Fibroblast of mammary gland (primary cell): ENCODE measurements around the gene SLFN11.

Source experiments
- DNase-seq: peaks from one replicate; pipeline ENCODE4 v3.0.0-alpha.2; 2010; ENCODE audit warnings: low read depth
- H3K4me3 ChIP-seq: 2 replicates; pipeline ENCODE4 v1.5.1; 2011; ENCODE audit warnings: low read depth, mild to moderate bottlenecking, low read length, moderate library complexity; ENCODE audit not compliant: control insufficient read depth
- CTCF ChIP-seq: conservative IDR thresholded peaks from 2 replicates; pipeline ENCODE4 v1.5.1; 2011; ENCODE audit warnings: low read depth, low read length, inconsistent platforms; ENCODE audit not compliant: control insufficient read depth, insufficient read depth

The SLFN11 gene

GRCh38 chr17:35352284-35352683, 21.1 kb downstream of the SLFN11 start:
- no peak for TF ChIP-seq CTCF
- DNase-seq, result no peak
- no peak overlapping the region for H3K4me3 ChIP-seq

- no peak overlapping the region for H3K4me3 ChIP-seq
- no peak for DNase-seq
- no peak for TF ChIP-seq CTCF
Observed at GRCh38 chr17:35350493-35350892, 22.9 kb downstream of the SLFN11 start.

- no peak for TF ChIP-seq CTCF
- H3K4me3 ChIP-seq, result peak overlapping the region; percentile 44
- peak; percentile 81 for DNase-seq
Observed at GRCh38 chr17:35345926-35346771, 27.3 kb downstream of the SLFN11 start.

GRCh38 chr17:35345445-35345925, 27.9 kb downstream of the SLFN11 start:
- H3K4me3 ChIP-seq, result peak overlapping the region; percentile 44
- TF ChIP-seq CTCF, result no peak
- no peak for DNase-seq

- DNase-seq, result no peak
- H3K4me3 ChIP-seq, result no peak overlapping the region
- TF ChIP-seq CTCF, result no peak
Observed at GRCh38 chr17:35344262-35344661, 29.2 kb downstream of the SLFN11 start.

GRCh38 chr17:35342276-35342675, 31.1 kb downstream of the SLFN11 start:
- H3K4me3 ChIP-seq, result no peak overlapping the region
- DNase-seq, result no peak
- TF ChIP-seq CTCF, result no peak
